ENCODE measurements around the gene IFI27.

DNA sequence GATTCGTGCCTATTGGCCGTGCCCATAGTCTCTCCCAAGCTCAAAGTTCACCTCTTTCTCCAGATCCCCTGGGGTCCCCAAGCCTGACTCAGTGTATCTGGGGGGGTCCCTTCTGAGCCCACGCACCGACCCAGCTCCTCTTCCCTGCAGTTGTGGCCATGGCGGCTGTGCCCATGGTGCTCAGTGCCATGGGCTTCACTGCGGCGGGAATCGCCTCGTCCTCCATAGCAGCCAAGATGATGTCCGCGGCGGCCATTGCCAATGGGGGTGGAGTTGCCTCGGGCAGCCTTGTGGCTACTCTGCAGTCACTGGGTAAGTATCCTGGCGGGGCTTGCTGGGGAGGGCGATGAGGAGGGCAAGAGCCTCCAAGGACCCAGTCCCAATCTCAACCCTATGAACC is 5.1 kb downstream of the IFI27 start:
- TF ChIP-seq KDM5A (IDR thresholded peaks at IDR 0.05), result no peak
- no peak for TF ChIP-seq CHD2 (IDR thresholded peaks at IDR 0.05; ENCODE audit: low read length, partially characterized antibody)
- TF ChIP-seq JUN (IDR thresholded peaks at IDR 0.05), result no peak
- TF ChIP-seq ZFP36 (IDR thresholded peaks at IDR 0.05; ENCODE audit: borderline replicate concordance, partially characterized antibody), result no peak
- TF ChIP-seq, protein P1, sequence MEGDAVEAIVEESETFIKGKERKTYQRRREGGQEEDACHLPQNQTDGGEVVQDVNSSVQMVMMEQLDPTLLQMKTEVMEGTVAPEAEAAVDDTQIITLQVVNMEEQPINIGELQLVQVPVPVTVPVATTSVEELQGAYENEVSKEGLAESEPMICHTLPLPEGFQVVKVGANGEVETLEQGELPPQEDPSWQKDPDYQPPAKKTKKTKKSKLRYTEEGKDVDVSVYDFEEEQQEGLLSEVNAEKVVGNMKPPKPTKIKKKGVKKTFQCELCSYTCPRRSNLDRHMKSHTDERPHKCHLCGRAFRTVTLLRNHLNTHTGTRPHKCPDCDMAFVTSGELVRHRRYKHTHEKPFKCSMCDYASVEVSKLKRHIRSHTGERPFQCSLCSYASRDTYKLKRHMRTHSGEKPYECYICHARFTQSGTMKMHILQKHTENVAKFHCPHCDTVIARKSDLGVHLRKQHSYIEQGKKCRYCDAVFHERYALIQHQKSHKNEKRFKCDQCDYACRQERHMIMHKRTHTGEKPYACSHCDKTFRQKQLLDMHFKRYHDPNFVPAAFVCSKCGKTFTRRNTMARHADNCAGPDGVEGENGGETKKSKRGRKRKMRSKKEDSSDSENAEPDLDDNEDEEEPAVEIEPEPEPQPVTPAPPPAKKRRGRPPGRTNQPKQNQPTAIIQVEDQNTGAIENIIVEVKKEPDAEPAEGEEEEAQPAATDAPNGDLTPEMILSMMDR (IDR thresholded peaks at IDR 0.05), result no peak
- no peak for TF ChIP-seq MYC (IDR thresholded peaks at IDR 0.05; ENCODE audit: borderline replicate concordance, low read length)
- TF ChIP-seq TP53 (CRISPR knock-in tag; IDR thresholded peaks at IDR 0.05), result no peak

All from A549 (cell line).